ENCODE results near the gene MEDAG.

GRCh38 chr13:30910676-30911075, 4.6 kb downstream of the MEDAG start:
- TF ChIP-seq, protein P1, sequence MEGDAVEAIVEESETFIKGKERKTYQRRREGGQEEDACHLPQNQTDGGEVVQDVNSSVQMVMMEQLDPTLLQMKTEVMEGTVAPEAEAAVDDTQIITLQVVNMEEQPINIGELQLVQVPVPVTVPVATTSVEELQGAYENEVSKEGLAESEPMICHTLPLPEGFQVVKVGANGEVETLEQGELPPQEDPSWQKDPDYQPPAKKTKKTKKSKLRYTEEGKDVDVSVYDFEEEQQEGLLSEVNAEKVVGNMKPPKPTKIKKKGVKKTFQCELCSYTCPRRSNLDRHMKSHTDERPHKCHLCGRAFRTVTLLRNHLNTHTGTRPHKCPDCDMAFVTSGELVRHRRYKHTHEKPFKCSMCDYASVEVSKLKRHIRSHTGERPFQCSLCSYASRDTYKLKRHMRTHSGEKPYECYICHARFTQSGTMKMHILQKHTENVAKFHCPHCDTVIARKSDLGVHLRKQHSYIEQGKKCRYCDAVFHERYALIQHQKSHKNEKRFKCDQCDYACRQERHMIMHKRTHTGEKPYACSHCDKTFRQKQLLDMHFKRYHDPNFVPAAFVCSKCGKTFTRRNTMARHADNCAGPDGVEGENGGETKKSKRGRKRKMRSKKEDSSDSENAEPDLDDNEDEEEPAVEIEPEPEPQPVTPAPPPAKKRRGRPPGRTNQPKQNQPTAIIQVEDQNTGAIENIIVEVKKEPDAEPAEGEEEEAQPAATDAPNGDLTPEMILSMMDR (IDR thresholded peaks at IDR 0.05 in 8 of 11, conservative IDR thresholded peaks at IDR 0.05 in 3 of 11): no peak
- no peak for TF ChIP-seq POLR2A (IDR thresholded peaks at IDR 0.05)
